Transverse colon (tissue), 4 donors: ENCODE results near the gene KCNAB2. TPM values are rescaled to one million over a fixed set of nuclear protein-coding genes. Genes with fewer than 3 reads are reported as not detected.
"Not testable (repeated sequence)": the region's sequence is repeated elsewhere in the genome, so short reads cannot be mapped to it uniquely, and the experiment has no call there.

ENCODE experiments used
- DNase-seq: peaks from one replicate; pipeline ENCODE4 v3.0.0-alpha.2; 2019
- H3K27ac ChIP-seq, 4 donors: fragments of 200-600 bp; sonication (generic); 2 replicates each; pipeline ENCODE4 v1.5.1; 2016 to 2018; ENCODE audit warnings: inconsistent platforms in 4 of 4
- H3K27me3 ChIP-seq: fragments of 200-600 bp; sonication (generic); 2 replicates; pipeline ENCODE4 v1.5.1; 2017; ENCODE audit warnings: inconsistent platforms
- H3K36me3 ChIP-seq, 4 donors: fragments of 200-600 bp; sonication (generic); 2 replicates each; pipeline ENCODE4 v1.5.1; 2017 to 2019; ENCODE audit warnings: inconsistent platforms in 4 of 4
- H3K4me1 ChIP-seq, 4 donors: fragments of 200-600 bp; sonication (generic); 2 replicates each; pipeline ENCODE4 v1.5.1; 2017 to 2020; ENCODE audit warnings: inconsistent platforms in 4 of 4
- H3K4me3 ChIP-seq, 4 donors: fragments of 200-600 bp; sonication (generic); 1 replicate in 1 of 4; 2 replicates in 3 of 4; pipeline versions ENCODE4 v1.5.1 to v1.6.1; 2017 to 2019; ENCODE audit warnings: inconsistent platforms in 4 of 4
- H3K9me3 ChIP-seq, 2 donors: fragments of 200-600 bp; sonication (generic); 2 replicates each; pipeline ENCODE4 v1.5.1; 2017 to 2019; ENCODE audit warnings: inconsistent platforms in 2 of 2
- EP300 ChIP-seq: sonication (generic); formaldehyde crosslinking; IDR thresholded peaks from one replicate; pipeline ENCODE4 v1.6.1; 2017; ENCODE audit warnings: antibody characterized with exemption, low read depth
- POLR2A ChIP-seq: fragments of 450-650 bp; IDR thresholded peaks from one replicate; pipeline ENCODE4 v1.6.1; 2016; ENCODE audit warnings: antibody characterized with exemption, mild to moderate bottlenecking, moderate library complexity
- POLR2AphosphoS5 ChIP-seq, 3 donors: sonication (generic); formaldehyde crosslinking; IDR thresholded peaks; one replicate each; pipeline ENCODE4 v1.6.1; 2016; ENCODE audit warnings: antibody characterized with exemption in 3 of 3
- WGBS, 2 donors: methylation state at CpG; one replicate each; pipeline ENCODE4 v1.1.5; 2018; ENCODE audit warnings: low coverage in 1 of 2; 5-methylcytosine and 5-hydroxymethylcytosine counted together
- in situ Hi-C, 4 donors: fragments of 200-750 bp; cut with MboI; loops; one replicate each; pipeline versions ENCODE4 v1.15.0 to v1.15.1; 2017; ENCODE audit warnings: low sequenced_read_pairs in 3 of 4, low pct_ligation_motif_present in 1 of 4, low pct_unique_long_range_greater_than_20kb in 1 of 4
- intact Hi-C: fragments of 100-400 bp; cut with DNase I; formaldehyde crosslinking; loops from one replicate; pipeline ENCODE4 v1.15.1; 2023; ENCODE audit warnings: low total_unique reads
- total RNA-seq, 4 donors: library from RNA; depleted of rRNA; stranded (reverse); fragments of >200 nt; gene quantifications; one replicate each; pipeline ENCODE4 v1.1.0, GENCODE V29; 2016
- TF ChIP-seq, protein P1 (sequence below), 5 experiments: fragments of 200-600 bp in 3 of 5; fragments of 450-650 bp in 2 of 5; sonication (generic) in 3 of 5; IDR thresholded peaks; 1 replicate in 2 of 5; 2 replicates in 3 of 5; pipeline ENCODE4 v1.5.1; 2016 to 2017; ENCODE audit warnings: antibody characterized with exemption in 5 of 5, inconsistent platforms in 3 of 5, mild to moderate bottlenecking in 2 of 5, moderate library complexity in 1 of 5

KCNAB2 gene
- total RNA-seq, 4 donors from 2014 or later: 1.00 to 25.4 (median 7.9) TPM

DNA sequence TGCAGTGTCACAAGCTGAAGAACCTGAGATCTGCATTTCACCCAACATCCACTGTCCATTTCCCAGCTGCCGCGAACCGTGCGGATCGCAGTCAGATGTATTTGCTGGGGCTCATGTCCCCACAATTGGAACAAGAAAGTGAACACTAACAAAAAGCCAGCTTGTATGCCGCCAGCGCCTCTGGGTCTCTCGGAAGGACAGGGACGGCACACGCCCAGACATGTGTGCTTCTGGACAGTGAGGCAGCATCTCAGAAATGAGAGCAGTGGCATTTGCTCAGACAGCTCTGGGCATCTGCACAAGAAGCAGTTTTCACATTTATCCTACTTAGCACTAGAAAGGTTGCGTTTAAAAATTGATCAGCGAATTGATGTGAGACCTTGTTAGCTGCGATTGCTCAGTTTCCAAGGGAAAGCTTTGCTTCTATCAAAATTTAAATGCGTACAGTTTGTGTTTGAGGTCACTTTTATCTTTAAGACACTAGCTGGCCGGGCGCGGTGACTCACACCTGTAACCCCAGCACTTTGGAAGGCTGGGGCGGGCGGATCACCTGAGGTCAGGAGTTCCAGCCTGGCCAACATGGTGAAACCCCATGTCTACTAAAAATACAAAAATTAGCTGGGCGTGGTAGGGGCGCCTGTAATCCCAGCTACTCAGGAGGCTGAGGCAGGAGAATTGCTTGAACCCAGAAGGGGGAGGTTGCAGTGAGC, 28.7 kb downstream of the KCNAB2 start:
- no peaks in the 10 kb centered on the region for H3K36me3 ChIP-seq
- intact Hi-C loops: no loop called here
- DNase-seq: no peak
- no peaks in the 10 kb centered on the region for H3K27me3 ChIP-seq
- H3K9me3 ChIP-seq: no peaks in the 10 kb centered on the region
- in situ Hi-C loops: no loop called here
- 94 to 95% methylated on average over 12 to 21 of the region's 21 CpGs for WGBS, 2 donors
- no peak overlapping the region for H3K4me3 ChIP-seq
- TF ChIP-seq, protein P1, sequence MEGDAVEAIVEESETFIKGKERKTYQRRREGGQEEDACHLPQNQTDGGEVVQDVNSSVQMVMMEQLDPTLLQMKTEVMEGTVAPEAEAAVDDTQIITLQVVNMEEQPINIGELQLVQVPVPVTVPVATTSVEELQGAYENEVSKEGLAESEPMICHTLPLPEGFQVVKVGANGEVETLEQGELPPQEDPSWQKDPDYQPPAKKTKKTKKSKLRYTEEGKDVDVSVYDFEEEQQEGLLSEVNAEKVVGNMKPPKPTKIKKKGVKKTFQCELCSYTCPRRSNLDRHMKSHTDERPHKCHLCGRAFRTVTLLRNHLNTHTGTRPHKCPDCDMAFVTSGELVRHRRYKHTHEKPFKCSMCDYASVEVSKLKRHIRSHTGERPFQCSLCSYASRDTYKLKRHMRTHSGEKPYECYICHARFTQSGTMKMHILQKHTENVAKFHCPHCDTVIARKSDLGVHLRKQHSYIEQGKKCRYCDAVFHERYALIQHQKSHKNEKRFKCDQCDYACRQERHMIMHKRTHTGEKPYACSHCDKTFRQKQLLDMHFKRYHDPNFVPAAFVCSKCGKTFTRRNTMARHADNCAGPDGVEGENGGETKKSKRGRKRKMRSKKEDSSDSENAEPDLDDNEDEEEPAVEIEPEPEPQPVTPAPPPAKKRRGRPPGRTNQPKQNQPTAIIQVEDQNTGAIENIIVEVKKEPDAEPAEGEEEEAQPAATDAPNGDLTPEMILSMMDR (IDR thresholded peaks at IDR 0.05): no peak
- TF ChIP-seq EP300 (no peak), POLR2A (no peak), POLR2AphosphoS5 (IDR thresholded peaks at IDR 0.05) (no peak)
- H3K4me1 ChIP-seq: no peaks in the 10 kb centered on the region
- no peak overlapping the region for H3K27ac ChIP-seq

DNA sequence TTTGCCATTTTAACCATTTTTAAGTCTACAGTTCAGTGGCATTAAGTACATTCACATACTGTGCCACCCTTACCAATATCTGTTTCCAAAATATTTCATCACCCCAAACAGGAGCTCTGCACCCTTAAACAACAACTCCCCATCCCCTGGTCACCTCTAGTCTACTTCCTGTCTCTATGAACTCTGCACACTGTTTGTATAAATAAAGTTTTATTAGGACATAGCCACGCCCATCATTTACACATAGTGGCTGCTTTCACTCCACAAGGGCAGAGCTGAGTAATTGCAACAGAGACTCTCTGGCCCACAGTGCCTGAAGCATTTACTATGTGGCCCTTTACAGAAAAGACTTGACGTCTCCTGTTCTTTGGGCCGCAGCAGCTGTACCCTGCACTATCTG, 30.1 kb downstream of the KCNAB2 start:
- TF ChIP-seq, protein P1 (IDR thresholded peaks at IDR 0.05): no peak
- no peak for TF ChIP-seq POLR2AphosphoS5 (IDR thresholded peaks at IDR 0.05)
- TF ChIP-seq POLR2A: no peak
- no peak for TF ChIP-seq EP300
- H3K4me1 ChIP-seq: no peaks in the 10 kb centered on the region
- WGBS, 2 donors: 97% methylated on average over 3 of the region's 3 CpGs; no CpG with 5 or more reads in 1 of the 2 donors
- H3K9me3 ChIP-seq: no peaks in the 10 kb centered on the region
- intact Hi-C loops (no loop called here), in situ Hi-C loops (no loop called here)
- no peaks in the 10 kb centered on the region for H3K27me3 ChIP-seq
- no peak overlapping the region for H3K27ac ChIP-seq
- H3K36me3 ChIP-seq: no peaks in the 10 kb centered on the region
- no peak for DNase-seq
- H3K4me3 ChIP-seq: no peak overlapping the region

GRCh38 chr1:6077061-6077460, 31.4 kb downstream of the KCNAB2 start:
- in situ Hi-C loops, H3K27me3 ChIP-seq: not testable (repeated sequence)

GRCh38 chr1:6077506-6077905, 31.8 kb downstream of the KCNAB2 start:
- Histone ChIP-seq H3K36me3 (no peaks in the 10 kb centered on the region), H3K9me3 (no peaks in the 10 kb centered on the region), H3K4me3 (no peak overlapping the region), H3K27ac (no peak overlapping the region), H3K4me1 (peaks cover 0 to 8% (median 0%) of the 10 kb centered on the region in 4 donors), H3K27me3 (no peaks in the 10 kb centered on the region)
- in situ Hi-C loops: no loop called here
- TF ChIP-seq EP300: no peak
- TF ChIP-seq POLR2A: no peak
- TF ChIP-seq, protein P1 (IDR thresholded peaks at IDR 0.05): no peak
- no peak for TF ChIP-seq POLR2AphosphoS5 (IDR thresholded peaks at IDR 0.05)
- no peak for DNase-seq
- intact Hi-C loops: no loop called here
- 88% methylated on average over 19 of the region's 19 CpGs; no CpG with 5 or more reads in 1 of the 2 donors for WGBS, 2 donors

More at GRCh38 chr1:6077061-6077460, 31.4 kb downstream of the KCNAB2 start:
- WGBS, 2 donors: 93 to 100% methylated on average over 4 to 8 of the region's 8 CpGs
- H3K27ac ChIP-seq, H3K36me3 ChIP-seq, DNase-seq, H3K4me1 ChIP-seq, H3K4me3 ChIP-seq, H3K9me3 ChIP-seq, intact Hi-C loops: not testable (repeated sequence)

GRCh38 chr1:6077919-6078318, 32.2 kb downstream of the KCNAB2 start:
- no peaks in the 10 kb centered on the region for H3K27me3 ChIP-seq
- 95% methylated on average over 16 of the region's 16 CpGs; no CpG with 5 or more reads in 1 of the 2 donors for WGBS, 2 donors
- H3K36me3 ChIP-seq: no peaks in the 10 kb centered on the region
- no peak for TF ChIP-seq POLR2AphosphoS5 (IDR thresholded peaks at IDR 0.05)
- no peak for TF ChIP-seq EP300
- no peak for TF ChIP-seq POLR2A
- TF ChIP-seq, protein P1 (IDR thresholded peaks at IDR 0.05): no peak
- no peak overlapping the region for H3K4me3 ChIP-seq
- no peak overlapping the region for H3K27ac ChIP-seq
- H3K9me3 ChIP-seq: no peaks in the 10 kb centered on the region
- in situ Hi-C loops (no loop called here), intact Hi-C loops (no loop called here)
- H3K4me1 ChIP-seq: peaks cover 0 to 13% (median 0%) of the 10 kb centered on the region in 4 donors
- DNase-seq: no peak
